Measurements from ENCODE around the gene CAT. TPM values are rescaled to one million over a fixed set of nuclear protein-coding genes. Genes with fewer than 3 reads are reported as not detected.

Gene CAT
- total and polyA plus RNA-seq, 2 experiments from 2014 or later: 52.5 to 57.0 TPM

DNA sequence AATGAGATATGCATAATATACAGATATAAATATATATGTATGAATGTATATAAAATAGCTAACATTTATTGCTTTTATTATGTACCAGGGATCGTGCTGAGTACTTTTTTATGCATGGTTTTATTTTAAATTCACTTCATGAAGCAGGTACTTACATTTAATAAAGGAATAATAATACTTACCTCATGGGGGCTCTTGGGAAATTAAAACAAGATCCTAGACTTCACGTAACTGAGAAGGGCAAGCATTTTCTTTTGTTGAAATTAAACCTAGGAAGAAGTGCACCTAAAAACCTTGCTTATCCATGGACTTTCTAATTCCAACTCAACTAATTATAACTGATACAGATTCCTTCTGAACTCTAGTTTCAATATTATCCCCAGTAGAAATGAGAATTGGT lies 40.9 kb upstream of the CAT start:
- no peaks in the 10 kb centered on the region for H3K79me2 ChIP-seq (ENCODE audit: insufficient read depth)
- in situ Hi-C loops (cut with MboI): loop anchor here (10.0 kb wide), 1 partner anchor 57 kb away; no protein-coding TSS in a partner anchor
- no peak overlapping the region for H3K4me2 ChIP-seq (ENCODE audit: unreplicated experiment)
- H3K4me3 ChIP-seq: no peak overlapping the region
- H3K9me2 ChIP-seq (ENCODE audit: insufficient read depth): no peaks in the 10 kb centered on the region
- TF ChIP-seq EZH2phosphoT487 (IDR thresholded peaks at IDR 0.05; ENCODE audit: insufficient read depth, low read depth): no peak
- no peak for TF ChIP-seq EZH2 (IDR thresholded peaks at IDR 0.05; ENCODE audit: insufficient read depth, poor library complexity, severe bottlenecking)
- no peaks in the 10 kb centered on the region for H3K36me3 ChIP-seq (ENCODE audit: low read depth)
- H3K27ac ChIP-seq: no peak overlapping the region
- no peak overlapping the region for H2AFZ ChIP-seq
- no peaks in the 10 kb centered on the region for H3K9me3 ChIP-seq (ENCODE audit: low read depth)
- peaks cover 15% of the 10 kb centered on the region; the same call in 1 of the 2 replicates for H3F3A ChIP-seq (ENCODE audit: insufficient read depth)
- DNase-seq: no peak
- H3K9ac ChIP-seq: no peak overlapping the region
- no peaks in the 10 kb centered on the region for H4K20me1 ChIP-seq (ENCODE audit: insufficient read depth)
- peaks cover 10% of the 10 kb centered on the region for H3K4me1 ChIP-seq (ENCODE audit: insufficient read depth)
- H3K27me3 ChIP-seq (replicated peaks; ENCODE audit: insufficient read depth): peaks cover 8% of the 10 kb centered on the region; the same call in 1 of the 2 replicates
- WGBS, 2 experiments (ENCODE audit: low coverage in 1 of 2, low lambda C conversion rate in 2 of 2, missing lambda C conversion rate in 2 of 2): 92 to 100% methylated on average over 2 of the region's 2 CpGs

DNA sequence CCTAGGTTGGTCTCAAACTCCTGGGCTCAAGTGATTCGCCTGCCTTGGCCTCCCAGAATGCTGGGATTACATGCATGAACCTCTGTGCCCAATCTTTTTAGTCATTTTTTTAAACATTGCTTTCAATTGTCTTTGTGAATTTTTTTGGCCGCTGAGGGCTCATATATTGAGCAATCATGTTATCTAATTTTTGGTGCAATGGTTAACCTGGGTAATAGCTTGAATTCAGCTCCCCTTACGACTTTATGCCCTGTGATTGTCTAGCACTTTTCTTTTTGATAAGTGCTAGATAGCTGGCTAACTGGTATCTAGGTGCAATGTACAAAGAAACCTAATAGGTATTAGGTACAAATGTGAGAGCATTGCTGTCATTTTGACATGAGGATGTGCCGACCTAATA lies 35.3 kb upstream of the CAT start:
- Histone ChIP-seq H3K9me2 (ENCODE audit: insufficient read depth) (no peaks in the 10 kb centered on the region), H3K36me3 (ENCODE audit: low read depth) (no peaks in the 10 kb centered on the region), H3K79me2 (ENCODE audit: insufficient read depth) (no peaks in the 10 kb centered on the region), H3K9ac (no peak overlapping the region), H4K20me1 (ENCODE audit: insufficient read depth) (no peaks in the 10 kb centered on the region), H3K27ac (no peak overlapping the region), H3K4me3 (no peak overlapping the region), H2AFZ (no peak overlapping the region), H3K9me3 (ENCODE audit: low read depth) (no peaks in the 10 kb centered on the region), H3K27me3 (replicated peaks; ENCODE audit: insufficient read depth) (peaks cover 7% of the 10 kb centered on the region; the same call in 1 of the 2 replicates), H3F3A (ENCODE audit: insufficient read depth) (no peaks in the 10 kb centered on the region), H3K4me1 (ENCODE audit: insufficient read depth) (peaks cover 7% of the 10 kb centered on the region), H3K4me2 (ENCODE audit: unreplicated experiment) (no peak overlapping the region)
- DNase-seq: no peak
- 82 to 91% methylated on average over 4 of the region's 4 CpGs for WGBS, 2 experiments (ENCODE audit: low coverage in 1 of 2, low lambda C conversion rate in 2 of 2, missing lambda C conversion rate in 2 of 2)
- TF ChIP-seq EZH2phosphoT487 (IDR thresholded peaks at IDR 0.05; ENCODE audit: insufficient read depth, low read depth): no peak
- no peak for TF ChIP-seq EZH2 (IDR thresholded peaks at IDR 0.05; ENCODE audit: insufficient read depth, poor library complexity, severe bottlenecking)
- in situ Hi-C loops (cut with MboI): no loop called here

DNA sequence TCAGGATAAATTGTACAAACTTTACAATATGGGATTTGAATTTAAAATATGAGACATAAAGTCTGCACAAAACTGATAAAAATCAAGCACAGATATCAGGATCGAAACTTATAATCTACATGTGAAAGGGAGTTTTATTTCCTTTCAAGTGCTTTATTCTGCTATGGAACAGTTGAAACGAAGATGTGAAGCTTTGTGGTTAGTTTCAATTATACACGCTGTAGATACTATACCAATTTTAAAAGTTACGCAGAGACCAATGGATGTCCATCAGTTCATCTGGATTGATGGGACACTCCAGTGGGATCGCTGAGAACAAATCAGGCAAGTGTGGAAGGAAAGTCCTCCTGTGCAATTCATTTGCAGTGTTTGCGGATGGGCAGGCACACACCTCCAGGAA lies 34.5 kb upstream of the CAT start:
- no peak for DNase-seq
- no peaks in the 10 kb centered on the region for H3K36me3 ChIP-seq (ENCODE audit: low read depth)
- in situ Hi-C loops (cut with MboI): no loop called here

DNA sequence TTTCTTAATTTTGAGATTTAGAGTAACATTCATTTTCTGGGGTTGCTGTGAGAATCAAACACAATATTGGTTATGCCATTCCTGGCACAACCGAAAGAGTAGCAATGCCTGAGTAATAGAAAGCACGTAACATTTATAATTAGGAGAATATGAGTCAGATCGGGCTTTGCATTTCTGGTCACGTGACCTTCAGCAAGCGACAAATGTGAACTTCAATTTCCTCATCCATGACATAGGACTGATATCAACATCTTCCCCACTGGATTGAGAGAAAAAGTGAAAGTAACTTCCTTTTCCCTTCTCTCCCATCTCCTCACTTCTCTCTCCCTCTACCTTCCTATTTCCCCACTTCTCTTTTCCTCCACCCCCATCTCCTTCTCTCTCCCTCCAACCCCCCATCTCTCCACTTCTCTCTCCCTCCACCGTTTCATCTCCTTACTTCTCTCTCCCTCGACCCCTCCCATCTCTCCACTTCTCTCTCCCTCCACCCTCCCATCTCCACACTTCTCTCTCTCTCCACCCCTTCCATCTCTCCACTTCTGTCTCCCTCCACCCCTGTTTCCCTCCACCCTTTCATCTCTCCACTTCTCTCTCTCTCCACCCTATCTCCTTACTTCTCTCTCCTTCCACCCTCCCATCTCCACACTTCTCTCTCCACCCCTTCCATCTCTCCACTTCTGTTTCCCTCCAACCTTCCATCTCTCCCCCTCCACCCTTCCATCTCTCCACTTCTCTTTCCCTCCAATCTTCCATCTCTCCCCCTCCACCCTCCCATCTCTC lies 33.5 kb upstream of the CAT start:
- in situ Hi-C loops (cut with MboI): no loop called here
- TF ChIP-seq EZH2phosphoT487 (IDR thresholded peaks at IDR 0.05; ENCODE audit: insufficient read depth, low read depth) (no peak), EZH2 (IDR thresholded peaks at IDR 0.05; ENCODE audit: insufficient read depth, poor library complexity, severe bottlenecking) (no peak)
- Histone ChIP-seq H3F3A (ENCODE audit: insufficient read depth) (no peaks in the 10 kb centered on the region), H3K27me3 (replicated peaks; ENCODE audit: insufficient read depth) (peaks cover 7% of the 10 kb centered on the region; the same call in 1 of the 2 replicates), H3K79me2 (ENCODE audit: insufficient read depth) (no peaks in the 10 kb centered on the region), H3K4me1 (ENCODE audit: insufficient read depth) (peaks cover 7% of the 10 kb centered on the region), H3K4me2 (ENCODE audit: unreplicated experiment) (peak overlapping the region; percentile 52), H3K36me3 (ENCODE audit: low read depth) (no peaks in the 10 kb centered on the region), H4K20me1 (ENCODE audit: insufficient read depth) (no peaks in the 10 kb centered on the region), H2AFZ (peak overlapping the region; percentile 10; the same call in 1 of the 2 replicates), H3K27ac (no peak overlapping the region), H3K4me3 (peak overlapping the region; percentile 60), H3K9ac (peak overlapping the region; percentile 50; the same call in 1 of the 2 replicates), H3K9me2 (ENCODE audit: insufficient read depth) (no peaks in the 10 kb centered on the region), H3K9me3 (ENCODE audit: low read depth) (no peaks in the 10 kb centered on the region)
- DNase-seq: peak; percentile 91
- WGBS, 2 experiments (ENCODE audit: low coverage in 1 of 2, low lambda C conversion rate in 2 of 2, missing lambda C conversion rate in 2 of 2): 3 to 12% methylated on average over 5 to 7 of the region's 7 CpGs

More for the DNA sequence above, 34.5 kb upstream of the CAT start:
- H3F3A ChIP-seq (ENCODE audit: insufficient read depth): no peaks in the 10 kb centered on the region
- no peak overlapping the region for H3K4me2 ChIP-seq (ENCODE audit: unreplicated experiment)
- no peak overlapping the region for H3K27ac ChIP-seq
- H3K79me2 ChIP-seq (ENCODE audit: insufficient read depth): no peaks in the 10 kb centered on the region
- H3K27me3 ChIP-seq (replicated peaks; ENCODE audit: insufficient read depth): peaks cover 7% of the 10 kb centered on the region; the same call in 1 of the 2 replicates
- no peaks in the 10 kb centered on the region for H3K9me3 ChIP-seq (ENCODE audit: low read depth)
- no peaks in the 10 kb centered on the region for H3K9me2 ChIP-seq (ENCODE audit: insufficient read depth)
- H2AFZ ChIP-seq: no peak overlapping the region
- no peak overlapping the region for H3K4me3 ChIP-seq
- H4K20me1 ChIP-seq (ENCODE audit: insufficient read depth): no peaks in the 10 kb centered on the region
- H3K4me1 ChIP-seq (ENCODE audit: insufficient read depth): peaks cover 7% of the 10 kb centered on the region
- TF ChIP-seq EZH2 (IDR thresholded peaks at IDR 0.05; ENCODE audit: insufficient read depth, poor library complexity, severe bottlenecking) (no peak), EZH2phosphoT487 (IDR thresholded peaks at IDR 0.05; ENCODE audit: insufficient read depth, low read depth) (no peak)
- no peak overlapping the region for H3K9ac ChIP-seq
- WGBS, 2 experiments (ENCODE audit: low coverage in 1 of 2, low lambda C conversion rate in 2 of 2, missing lambda C conversion rate in 2 of 2): 88 to 89% methylated on average over 6 of the region's 6 CpGs

Data from GM23248 (cell line).